ENCODE results near the gene CASTOR1.

- TF ChIP-seq CTCF (IDR thresholded peaks at IDR 0.05; ENCODE audit: low read depth, low read length) (no peak), EZH2phosphoT487 (IDR thresholded peaks at IDR 0.05; ENCODE audit: low read depth) (no peak)
These were observed 44.4 kb upstream of the CASTOR1 start for GRCh38 chr22:30333707-30334087.
